H7 (cell line): ENCODE data around the gene PAX5. TPM values are rescaled to one million over a fixed set of nuclear protein-coding genes. Genes with fewer than 3 reads are reported as not detected.

Source experiments
- DNase-seq: peaks from one replicate; pipeline ENCODE4 v3.0.0; 2012
- H3K27me3 ChIP-seq: 2 replicates; pipeline ENCODE4 v1.6.0; 2011; ENCODE audit warnings: mild to moderate bottlenecking, low read length; ENCODE audit not compliant: control insufficient read depth, insufficient read depth
- H3K36me3 ChIP-seq: replicated peaks from 2 replicates; pipeline ENCODE4 v1.5.1; 2011; ENCODE audit warnings: low read length; ENCODE audit not compliant: control insufficient read depth, insufficient read depth
- H3K4me3 ChIP-seq: 2 replicates; pipeline ENCODE4 v1.5.1; 2011; ENCODE audit warnings: low read depth, mild to moderate bottlenecking, control low read depth, low read length, moderate library complexity; ENCODE audit not compliant: insufficient read depth
- total RNA-seq: library from RNA; depleted of rRNA; stranded (reverse); fragments of >200 nt; shearing (Covaris generic); gene quantifications from 2 replicates; pipeline ENCODE4 v1.2.3, GENCODE V29; 2014

Gene PAX5
- total RNA-seq, 1 experiment from 2014 or later, result 1.7 TPM

DNA sequence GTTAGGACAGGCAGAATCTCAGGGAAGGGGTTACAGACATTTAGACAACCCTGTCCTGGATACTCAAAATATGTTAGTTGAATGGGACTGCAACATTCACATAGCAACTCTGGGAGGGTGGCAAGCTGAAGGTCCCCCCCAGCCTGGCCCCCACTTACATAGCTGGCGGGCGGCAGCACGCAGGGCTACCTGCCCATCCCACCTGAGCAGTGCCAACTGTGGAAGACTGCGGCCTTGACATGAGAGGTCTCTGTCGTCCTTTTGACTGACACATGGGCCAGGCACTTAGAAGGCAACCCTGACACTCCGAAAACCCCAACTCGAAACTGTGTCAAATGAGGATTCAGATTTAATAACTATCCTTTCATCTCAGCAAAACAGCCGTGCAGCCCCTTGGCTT is 16.5 kb downstream of the PAX5 start:
- Histone ChIP-seq H3K4me3 (no peak overlapping the region), H3K36me3 (no peaks in the 10 kb centered on the region), H3K27me3 (peaks cover 7% of the 10 kb centered on the region)
- no peak for DNase-seq

DNA sequence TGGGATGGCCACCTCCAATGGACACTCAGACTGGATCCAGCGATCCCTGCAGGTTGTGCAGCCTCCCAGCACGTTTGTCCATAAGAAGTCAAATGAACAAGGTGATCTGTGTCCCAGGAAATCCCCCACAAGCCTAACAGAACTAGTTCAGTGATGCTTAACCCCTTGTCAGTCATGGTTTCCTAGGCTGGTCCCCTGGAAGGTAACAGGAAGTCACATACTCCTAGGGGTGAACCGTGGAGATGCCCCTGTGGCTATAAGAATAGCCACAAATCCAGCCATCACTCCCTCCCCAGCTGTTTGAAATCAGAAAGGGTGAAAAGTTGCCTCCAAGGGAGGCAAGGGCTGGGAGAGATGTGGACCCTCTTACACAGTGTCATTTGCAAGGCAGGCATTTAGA is 22.5 kb downstream of the PAX5 start:
- no peaks in the 10 kb centered on the region for H3K36me3 ChIP-seq
- peaks cover 1% of the 10 kb centered on the region for H3K27me3 ChIP-seq
- no peak overlapping the region for H3K4me3 ChIP-seq
- no peak for DNase-seq

GRCh38 chr9:37010976-37011375 is 23.1 kb downstream of the PAX5 start:
- no peak for DNase-seq
- H3K4me3 ChIP-seq, result no peak overlapping the region
- peaks cover 1% of the 10 kb centered on the region for H3K27me3 ChIP-seq
- H3K36me3 ChIP-seq, result no peaks in the 10 kb centered on the region

- no peak for DNase-seq
- H3K27me3 ChIP-seq, result peaks cover 4% of the 10 kb centered on the region
- no peaks in the 10 kb centered on the region for H3K36me3 ChIP-seq
- H3K4me3 ChIP-seq, result no peak overlapping the region
Measured at GRCh38 chr9:37010180-37010579, 23.9 kb downstream of the PAX5 start.

DNA sequence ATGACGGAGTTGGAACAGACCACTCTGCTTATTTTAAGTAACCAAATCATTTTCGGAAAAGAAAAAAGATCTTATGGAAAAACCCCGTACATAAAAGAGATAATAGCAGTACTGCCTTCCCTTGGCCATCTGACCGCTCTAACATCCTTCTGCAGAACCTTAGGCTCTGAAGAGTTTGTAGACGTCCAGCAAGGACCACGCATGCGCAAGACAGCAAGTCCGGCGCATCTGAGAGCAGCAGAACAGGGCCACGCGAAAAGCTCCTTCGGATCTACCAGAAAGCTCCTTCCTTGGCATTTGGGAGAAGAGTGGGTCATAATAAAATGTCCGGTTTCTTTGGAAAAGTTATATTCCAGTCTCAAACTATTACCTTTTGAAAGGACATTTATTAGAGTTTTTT is 26.8 kb downstream of the PAX5 start:
- no peak for DNase-seq
- H3K4me3 ChIP-seq, result no peak overlapping the region
- H3K27me3 ChIP-seq, result peaks cover 18% of the 10 kb centered on the region
- H3K36me3 ChIP-seq, result no peaks in the 10 kb centered on the region

DNA sequence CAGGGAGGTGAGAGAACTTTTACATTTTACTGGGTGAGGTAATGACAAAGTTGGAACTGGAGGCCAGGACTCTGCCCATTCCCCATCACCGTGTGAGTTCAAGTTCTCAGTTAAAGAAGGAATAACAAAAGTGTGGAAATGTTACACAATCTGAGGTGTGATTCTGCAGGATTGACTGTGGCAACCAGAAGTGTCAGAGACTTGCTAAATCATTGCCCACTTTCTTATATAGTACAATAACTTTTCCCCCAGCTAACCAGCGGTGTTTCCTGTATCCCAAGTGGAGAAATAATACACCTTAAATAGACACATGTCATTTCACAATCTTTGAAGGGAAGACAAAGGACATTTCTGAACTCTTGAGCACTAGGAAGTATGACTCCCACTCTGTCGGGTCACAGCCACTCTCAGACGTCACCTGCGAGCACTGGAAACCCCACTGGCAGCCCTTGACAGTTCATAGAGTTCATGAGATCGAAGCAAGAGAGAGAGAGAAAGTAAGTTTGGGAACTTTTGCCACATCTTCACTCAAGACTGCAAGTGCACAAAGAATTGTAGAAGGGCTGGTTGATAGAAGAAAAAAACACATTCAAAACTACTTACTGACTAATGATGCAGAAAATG is 28.4 kb downstream of the PAX5 start:
- Histone ChIP-seq H3K27me3 (peaks cover 29% of the 10 kb centered on the region; the same call in 1 of the 2 replicates), H3K4me3 (no peak overlapping the region), H3K36me3 (no peaks in the 10 kb centered on the region)
- DNase-seq, result no peak

DNA sequence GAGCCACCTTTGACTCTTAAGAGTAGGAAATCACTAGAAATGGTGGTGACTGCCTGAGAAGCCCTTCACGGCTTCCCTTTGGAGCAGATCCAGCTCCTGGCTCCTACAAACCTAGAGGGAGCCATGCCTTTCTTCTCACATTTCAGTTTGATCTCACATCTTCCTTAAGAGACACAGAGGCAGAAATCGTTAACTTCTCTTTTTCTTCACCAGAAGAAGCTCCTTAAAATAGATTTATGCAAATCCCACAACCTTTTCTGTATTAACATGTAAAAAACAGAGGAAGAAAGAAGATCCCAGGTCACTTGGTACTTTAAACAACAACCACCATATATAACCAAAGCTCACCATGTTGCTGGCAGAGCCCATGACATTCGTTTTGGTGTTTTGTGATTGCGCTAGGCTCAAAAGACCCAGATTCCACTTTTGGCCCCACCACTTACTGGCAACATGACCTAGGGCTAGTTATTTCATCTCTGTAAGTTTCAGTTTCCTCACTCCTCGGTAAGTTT is 29.6 kb downstream of the PAX5 start:
- Histone ChIP-seq H3K27me3 (peaks cover 29% of the 10 kb centered on the region; the same call in 1 of the 2 replicates), H3K4me3 (no peak overlapping the region)

DNA sequence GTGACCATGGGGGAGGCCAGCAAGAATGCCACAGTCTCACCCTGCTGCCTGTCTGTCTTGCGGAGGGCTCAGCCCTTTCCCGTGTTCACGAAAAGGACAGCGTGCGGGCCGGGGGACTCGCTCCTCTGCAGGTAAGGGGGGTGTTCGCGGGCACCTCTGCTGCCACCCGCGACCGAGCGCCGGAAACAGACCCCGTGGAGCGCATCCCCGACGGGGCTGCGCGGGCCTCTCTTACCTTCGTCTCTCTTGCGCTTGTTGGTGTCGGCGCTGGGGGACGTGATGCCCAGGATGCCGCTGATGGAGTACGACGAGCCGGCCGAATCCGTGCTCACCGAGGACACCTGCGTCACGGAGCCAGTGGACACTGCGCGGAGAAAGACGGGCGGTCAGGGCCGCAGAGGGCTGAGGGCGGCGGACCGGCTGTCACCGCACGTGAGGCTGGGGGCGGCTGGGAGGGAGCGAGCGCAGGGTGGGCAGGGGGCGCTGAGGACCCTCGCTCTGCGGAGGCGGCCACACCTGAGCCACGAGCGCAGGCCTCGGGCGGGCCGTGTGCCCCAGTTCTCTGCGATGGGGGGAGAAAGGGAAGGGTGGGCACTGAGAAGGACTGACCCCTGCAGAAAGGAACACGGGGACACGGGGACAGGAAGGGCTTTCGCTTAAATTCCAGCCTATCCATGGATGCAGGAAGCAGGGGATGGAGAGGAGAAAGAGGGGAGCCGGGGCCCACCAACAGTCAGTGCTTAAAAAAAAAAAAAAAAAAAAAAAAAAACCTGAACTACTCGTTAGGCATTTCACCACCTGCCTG is 31.5 kb downstream of the PAX5 start:
- peaks cover 29% of the 10 kb centered on the region; the same call in 1 of the 2 replicates for H3K27me3 ChIP-seq
- H3K36me3 ChIP-seq, result no peaks in the 10 kb centered on the region
- peak; percentile 68 for DNase-seq
- peak overlapping the region; percentile 32; the same call in 1 of the 2 replicates for H3K4me3 ChIP-seq

More for the DNA sequence above, 29.6 kb downstream of the PAX5 start:
- no peaks in the 10 kb centered on the region for H3K36me3 ChIP-seq
- no peak for DNase-seq

DNA sequence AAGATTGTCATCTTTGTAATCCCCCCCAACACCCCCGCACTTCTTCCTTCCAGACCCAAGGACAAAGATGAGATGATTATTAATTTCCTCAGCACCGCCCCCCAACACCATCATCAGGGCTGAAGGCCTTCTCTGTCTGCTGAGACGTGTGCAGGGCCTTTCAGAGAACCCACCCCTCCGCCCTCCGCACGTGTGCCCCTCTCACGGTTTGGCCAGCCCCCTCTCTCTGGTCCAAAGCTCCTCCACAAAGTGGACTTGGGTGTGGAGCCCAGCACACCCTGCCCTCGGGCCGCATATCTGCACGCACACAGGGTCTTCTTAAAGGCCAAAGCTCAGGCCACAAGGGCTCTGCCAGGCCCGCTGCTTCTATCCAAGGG is 32.0 kb downstream of the PAX5 start:
- no peak overlapping the region for H3K4me3 ChIP-seq
- no peak for DNase-seq
- peaks cover 32% of the 10 kb centered on the region; the same call in 1 of the 2 replicates for H3K27me3 ChIP-seq
- no peaks in the 10 kb centered on the region for H3K36me3 ChIP-seq

- Histone ChIP-seq H3K27me3 (peaks cover 35% of the 10 kb centered on the region; the same call in 1 of the 2 replicates), H3K4me3 (no peak overlapping the region), H3K36me3 (no peaks in the 10 kb centered on the region)
- no peak for DNase-seq
Measured at GRCh38 chr9:37001459-37001858, 32.6 kb downstream of the PAX5 start.

DNA sequence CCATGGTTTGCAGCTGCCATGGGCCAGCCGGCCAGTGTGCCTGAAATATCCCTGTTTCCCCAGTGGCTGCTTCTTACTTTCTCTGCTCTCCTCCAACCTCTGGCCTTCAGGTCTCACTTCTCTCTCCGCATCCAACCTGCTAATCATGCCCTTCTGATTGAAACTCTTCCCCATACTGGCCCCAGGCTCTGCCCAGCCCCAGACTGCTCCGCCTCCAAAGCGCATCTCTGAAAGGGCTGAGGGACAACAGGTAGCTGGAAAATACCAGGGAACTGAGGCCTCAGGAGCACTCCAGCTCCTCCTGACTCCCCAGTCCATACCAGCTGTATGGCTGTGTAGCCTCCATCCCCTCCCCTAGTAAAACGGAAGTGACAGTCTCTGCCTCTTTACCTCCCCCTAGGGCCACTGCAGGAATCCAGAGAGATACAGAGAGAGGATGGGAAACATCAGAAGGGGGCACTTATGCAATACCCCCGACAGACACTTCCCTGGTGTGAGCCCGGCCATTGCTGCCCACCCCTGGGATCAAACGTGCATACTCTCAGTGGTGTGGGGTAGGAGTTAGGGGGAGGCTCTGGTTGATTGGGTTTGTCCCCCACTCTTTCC is 34.2 kb downstream of the PAX5 start:
- Histone ChIP-seq H3K4me3 (no peak overlapping the region), H3K27me3 (peaks cover 33% of the 10 kb centered on the region; the same call in 1 of the 2 replicates), H3K36me3 (no peaks in the 10 kb centered on the region)
- DNase-seq, result peak; percentile 70

- Histone ChIP-seq H3K4me3 (no peak overlapping the region), H3K27me3 (peaks cover 20% of the 10 kb centered on the region; the same call in 1 of the 2 replicates), H3K36me3 (no peaks in the 10 kb centered on the region)
- no peak for DNase-seq
Measured at GRCh38 chr9:36997414-36997813, 36.7 kb downstream of the PAX5 start.

GRCh38 chr9:36996706-36997086 is 37.4 kb downstream of the PAX5 start:
- DNase-seq, result no peak
- no peaks in the 10 kb centered on the region for H3K36me3 ChIP-seq
- no peak overlapping the region for H3K4me3 ChIP-seq
- H3K27me3 ChIP-seq, result peaks cover 13% of the 10 kb centered on the region; the same call in 1 of the 2 replicates

- Histone ChIP-seq H3K27me3 (peaks cover 8% of the 10 kb centered on the region; the same call in 1 of the 2 replicates), H3K36me3 (no peaks in the 10 kb centered on the region), H3K4me3 (peak overlapping the region; percentile 9; the same call in 1 of the 2 replicates)
- peak; percentile 92 for DNase-seq
Measured at GRCh38 chr9:36995927-36996705, 38.0 kb downstream of the PAX5 start.
